A549 (cell line): ENCODE data around the gene ADIRF.

ENCODE experiments used
- FOSL2 ChIP-seq, 2 experiments: fragments of 450-650 bp in 1 of 2; fragments of >200 bp in 1 of 2; sonication (Bioruptor Twin) in 1 of 2; formaldehyde crosslinking; IDR thresholded peaks; 2 replicates each; pipeline versions ENCODE4 v1.5.0 to v1.6.1; 2016 to 2020; ENCODE audit warnings: mild to moderate bottlenecking in 1 of 2, moderate library complexity in 1 of 2
- MYC ChIP-seq: IDR thresholded peaks from 2 replicates; pipeline ENCODE4 v1.6.1; 2012; ENCODE audit warnings: mild to moderate bottlenecking, inconsistent platforms, low read length, improper control_type of control experiment, borderline replicate concordance
- POLR2A ChIP-seq: IDR thresholded peaks from 2 replicates; pipeline ENCODE4 v1.6.1; 2012; ENCODE audit warnings: mild to moderate bottlenecking, low read length
- RNF2 ChIP-seq: fragments of 200-600 bp; sonication (generic); IDR thresholded peaks from 2 replicates; pipeline ENCODE4 v1.6.1; 2016; ENCODE audit warnings: low read depth, mild to moderate bottlenecking, antibody characterized with exemption, moderate library complexity, borderline replicate concordance
- ZNF302 ChIP-seq: fragments of 250-450 bp; sonication (Bioruptor Pico); IDR thresholded peaks from 2 replicates; pipeline ENCODE4 v1.9.0; 2021; ENCODE audit warnings: inconsistent platforms, mild to moderate bottlenecking, moderate library complexity
- TF ChIP-seq, protein P1 (sequence below): fragments of >200 bp; sonication (Bioruptor Twin); formaldehyde crosslinking; IDR thresholded peaks from 3 replicates; pipeline ENCODE4 v1.5.1; 2016
- TF ChIP-seq, protein P2 (sequence below): fragments of 250-450 bp; sonication (Bioruptor Pico); IDR thresholded peaks from 2 replicates; pipeline ENCODE4 v1.5.0; 2021; ENCODE audit warnings: mild to moderate bottlenecking, moderate library complexity, borderline replicate concordance
- TF ChIP-seq, protein P3 (sequence below): IDR thresholded peaks from 2 replicates; pipeline ENCODE4 v1.6.1; 2012

DNA sequence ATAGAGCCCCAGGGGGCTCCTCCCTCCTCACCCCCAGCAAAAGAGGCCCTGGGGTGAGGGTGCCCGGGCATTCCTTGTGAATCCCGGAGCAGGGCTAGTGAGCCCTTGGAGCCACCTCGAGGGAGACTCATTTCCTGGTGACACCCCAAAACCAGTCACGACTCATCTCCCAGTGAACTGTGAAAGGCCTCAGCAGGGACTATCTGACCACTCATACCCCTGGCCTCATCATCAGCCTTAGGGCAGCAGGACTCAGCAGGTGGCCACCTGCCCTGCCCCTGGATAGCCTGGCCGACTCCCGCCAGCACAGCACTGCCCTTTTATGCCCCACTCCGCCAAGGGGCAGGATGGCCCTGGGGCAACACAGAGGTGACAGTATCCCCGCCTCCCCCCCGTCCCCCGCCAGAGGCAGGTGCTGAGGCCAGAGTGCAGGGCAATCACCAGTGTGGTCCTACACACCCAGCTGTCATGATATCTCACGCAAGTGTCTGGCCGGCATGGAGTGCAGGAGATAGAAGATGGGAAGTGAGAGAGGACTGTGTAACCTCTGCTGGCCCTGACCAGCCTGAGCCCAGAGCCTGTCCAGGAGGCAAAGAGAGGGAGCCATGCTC lies 6.7 kb upstream of the ADIRF start:
- TF ChIP-seq MYC (no peak), POLR2A (no peak), RNF2 (no peak), FOSL2 (IDR thresholded peaks at IDR 0.05) (no peak), FOSL2 (CRISPR knock-in tag; IDR thresholded peaks at IDR 0.05) (no peak), ZNF302 (CRISPR knock-in tag) (no peak)
- TF ChIP-seq, protein P1, sequence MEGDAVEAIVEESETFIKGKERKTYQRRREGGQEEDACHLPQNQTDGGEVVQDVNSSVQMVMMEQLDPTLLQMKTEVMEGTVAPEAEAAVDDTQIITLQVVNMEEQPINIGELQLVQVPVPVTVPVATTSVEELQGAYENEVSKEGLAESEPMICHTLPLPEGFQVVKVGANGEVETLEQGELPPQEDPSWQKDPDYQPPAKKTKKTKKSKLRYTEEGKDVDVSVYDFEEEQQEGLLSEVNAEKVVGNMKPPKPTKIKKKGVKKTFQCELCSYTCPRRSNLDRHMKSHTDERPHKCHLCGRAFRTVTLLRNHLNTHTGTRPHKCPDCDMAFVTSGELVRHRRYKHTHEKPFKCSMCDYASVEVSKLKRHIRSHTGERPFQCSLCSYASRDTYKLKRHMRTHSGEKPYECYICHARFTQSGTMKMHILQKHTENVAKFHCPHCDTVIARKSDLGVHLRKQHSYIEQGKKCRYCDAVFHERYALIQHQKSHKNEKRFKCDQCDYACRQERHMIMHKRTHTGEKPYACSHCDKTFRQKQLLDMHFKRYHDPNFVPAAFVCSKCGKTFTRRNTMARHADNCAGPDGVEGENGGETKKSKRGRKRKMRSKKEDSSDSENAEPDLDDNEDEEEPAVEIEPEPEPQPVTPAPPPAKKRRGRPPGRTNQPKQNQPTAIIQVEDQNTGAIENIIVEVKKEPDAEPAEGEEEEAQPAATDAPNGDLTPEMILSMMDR = no peak
- TF ChIP-seq, protein P2, sequence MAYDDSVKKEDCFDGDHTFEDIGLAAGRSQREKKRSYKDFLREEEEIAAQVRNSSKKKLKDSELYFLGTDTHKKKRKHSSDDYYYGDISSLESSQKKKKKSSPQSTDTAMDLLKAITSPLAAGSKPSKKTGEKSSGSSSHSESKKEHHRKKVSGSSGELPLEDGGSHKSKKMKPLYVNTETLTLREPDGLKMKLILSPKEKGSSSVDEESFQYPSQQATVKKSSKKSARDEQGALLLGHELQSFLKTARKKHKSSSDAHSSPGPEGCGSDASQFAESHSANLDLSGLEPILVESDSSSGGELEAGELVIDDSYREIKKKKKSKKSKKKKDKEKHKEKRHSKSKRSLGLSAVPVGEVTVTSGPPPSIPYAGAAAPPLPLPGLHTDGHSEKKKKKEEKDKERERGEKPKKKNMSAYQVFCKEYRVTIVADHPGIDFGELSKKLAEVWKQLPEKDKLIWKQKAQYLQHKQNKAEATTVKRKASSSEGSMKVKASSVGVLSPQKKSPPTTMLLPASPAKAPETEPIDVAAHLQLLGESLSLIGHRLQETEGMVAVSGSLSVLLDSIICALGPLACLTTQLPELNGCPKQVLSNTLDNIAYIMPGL (CRISPR knock-in tag) = no peak
- TF ChIP-seq, protein P3, sequence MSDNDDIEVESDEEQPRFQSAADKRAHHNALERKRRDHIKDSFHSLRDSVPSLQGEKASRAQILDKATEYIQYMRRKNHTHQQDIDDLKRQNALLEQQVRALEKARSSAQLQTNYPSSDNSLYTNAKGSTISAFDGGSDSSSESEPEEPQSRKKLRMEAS = no peak
